HT-29 (cell line): ENCODE measurements around the gene POMT1. TPM values are rescaled to one million over a fixed set of nuclear protein-coding genes. Genes with fewer than 3 reads are reported as not detected.
"Not testable (repeated sequence)": the region's sequence is repeated elsewhere in the genome, so short reads cannot be mapped to it uniquely, and the experiment has no call there.

ENCODE experiments used
- DNase-seq: peaks from one replicate; pipeline ENCODE4 v3.0.0-alpha.2; 2015; ENCODE audit warnings: low spot score
- total RNA-seq: library from RNA; depleted of rRNA; stranded (reverse); fragments of >200 nt; shearing (Covaris generic); gene quantifications from 2 replicates; pipeline ENCODE4 v1.2.3, GENCODE V29; 2014

The POMT1 gene
- total RNA-seq, 1 experiment from 2014 or later, result 22.1 TPM

- DNase-seq, result no peak
Observed at GRCh38 chr9:131523451-131524435, 21.0 kb downstream of the POMT1 start.

- DNase-seq, result no peak
Observed at GRCh38 chr9:131524665-131525315, 22.1 kb downstream of the POMT1 start.

- DNase-seq, result no peak
Observed at GRCh38 chr9:131525643-131526565, 23.2 kb downstream of the POMT1 start.

DNA sequence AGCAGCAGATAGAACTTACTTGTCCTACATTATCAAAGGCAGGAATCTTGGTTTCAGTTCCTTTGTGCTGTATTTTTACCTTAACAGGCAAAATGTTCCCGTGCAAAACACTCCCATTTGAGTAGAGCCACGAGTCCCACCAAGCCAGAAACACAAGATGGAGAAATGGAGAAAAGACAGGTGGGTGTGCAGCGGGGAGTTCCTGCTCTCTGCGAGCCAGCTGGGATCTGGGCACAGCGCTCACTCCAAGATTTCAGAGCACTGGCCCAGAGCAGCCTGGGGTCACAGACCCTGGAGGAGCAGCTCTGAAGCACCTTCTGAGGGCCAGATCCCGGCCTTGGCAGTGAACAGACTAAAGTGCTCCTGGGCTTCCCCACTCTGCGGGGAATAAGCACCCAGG lies 25.5 kb downstream of the POMT1 start:
- no peak for DNase-seq

DNA sequence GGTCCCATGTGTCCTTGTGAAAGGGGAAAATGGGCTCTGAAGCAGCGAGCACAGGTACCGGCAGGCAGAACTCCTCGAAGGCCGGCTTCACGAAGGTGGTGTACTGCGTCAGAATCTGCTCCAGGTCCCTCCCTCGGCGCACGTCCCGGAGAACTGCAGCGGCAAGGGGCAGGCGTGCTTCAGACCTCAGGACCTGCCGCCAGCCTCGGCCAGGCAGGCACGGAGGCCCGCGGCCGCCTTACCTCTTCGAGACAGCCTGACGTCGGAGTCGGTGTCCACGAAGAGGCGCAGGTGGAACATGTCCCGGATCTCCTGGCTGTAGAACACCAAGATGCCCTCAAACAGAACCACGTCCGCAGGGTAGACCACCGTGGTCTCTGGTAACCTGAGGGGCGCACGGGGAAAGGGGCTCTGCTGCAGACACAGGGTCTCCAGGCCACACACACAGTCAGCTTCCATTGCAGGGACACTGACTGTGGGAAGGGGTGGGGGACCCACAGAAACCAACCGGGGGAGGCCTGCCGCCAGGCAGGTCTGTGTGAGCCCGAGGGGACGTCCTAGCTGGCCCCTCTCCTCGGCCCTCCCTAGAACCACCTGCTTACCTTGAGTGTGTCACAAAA lies 26.3 kb downstream of the POMT1 start:
- DNase-seq, result no peak

DNA sequence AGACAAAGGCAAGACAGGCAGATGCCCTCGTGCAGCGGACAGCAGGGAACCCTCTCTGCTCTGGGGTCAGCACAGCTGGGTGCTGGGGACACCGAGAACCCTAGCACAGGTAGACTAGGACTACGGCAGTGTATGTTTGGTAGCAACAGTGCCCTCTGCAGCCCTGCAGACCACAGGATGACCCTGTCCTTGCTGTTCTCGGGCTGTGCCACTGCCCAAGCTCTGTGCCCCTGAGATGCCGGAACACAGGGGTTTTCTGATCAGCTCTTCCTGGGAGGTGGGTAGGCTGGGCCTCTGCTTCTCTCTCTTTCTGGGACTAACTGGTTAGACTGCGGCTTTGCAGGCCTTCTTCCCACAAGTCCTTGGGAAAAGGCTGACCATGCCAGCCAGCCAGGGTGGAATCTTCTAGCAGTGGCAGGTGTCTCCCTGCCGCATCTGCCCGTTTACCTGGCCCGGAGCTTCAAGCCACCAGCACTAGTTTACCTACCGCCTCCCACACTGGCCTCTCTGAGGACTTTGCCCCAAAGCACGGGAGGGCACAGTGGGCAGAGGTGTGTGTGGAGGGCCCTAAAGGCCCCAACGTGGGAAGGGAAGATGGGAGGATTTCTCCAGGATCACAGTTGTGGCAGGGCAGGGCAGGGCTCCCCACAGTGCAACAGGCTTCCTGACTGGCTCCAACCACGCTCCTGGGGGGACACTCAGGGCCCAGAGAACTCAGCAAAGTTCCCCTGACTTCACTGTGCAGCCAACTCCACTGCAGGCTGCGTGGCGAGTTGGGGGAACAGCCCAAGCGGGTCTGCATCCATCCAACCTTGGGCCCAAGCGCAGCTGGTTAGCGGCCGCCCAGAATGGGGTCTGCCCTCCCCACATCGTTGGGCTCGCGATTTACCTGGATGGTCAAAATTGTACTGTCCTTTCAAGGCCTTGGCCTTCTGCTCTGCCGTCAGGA lies 27.2 kb downstream of the POMT1 start:
- no peak for DNase-seq

- peak; percentile 57 for DNase-seq
Observed at GRCh38 chr9:131530546-131530919, 27.8 kb downstream of the POMT1 start.

GRCh38 chr9:131530920-131531832 lies 28.5 kb downstream of the POMT1 start, which contains the start of gene UCK1:
Gene UCK1 (minus strand): TSS chr9:131531263. CDS start chr9:131531174, 89 bp downstream.
- peak; percentile 79 for DNase-seq

DNA sequence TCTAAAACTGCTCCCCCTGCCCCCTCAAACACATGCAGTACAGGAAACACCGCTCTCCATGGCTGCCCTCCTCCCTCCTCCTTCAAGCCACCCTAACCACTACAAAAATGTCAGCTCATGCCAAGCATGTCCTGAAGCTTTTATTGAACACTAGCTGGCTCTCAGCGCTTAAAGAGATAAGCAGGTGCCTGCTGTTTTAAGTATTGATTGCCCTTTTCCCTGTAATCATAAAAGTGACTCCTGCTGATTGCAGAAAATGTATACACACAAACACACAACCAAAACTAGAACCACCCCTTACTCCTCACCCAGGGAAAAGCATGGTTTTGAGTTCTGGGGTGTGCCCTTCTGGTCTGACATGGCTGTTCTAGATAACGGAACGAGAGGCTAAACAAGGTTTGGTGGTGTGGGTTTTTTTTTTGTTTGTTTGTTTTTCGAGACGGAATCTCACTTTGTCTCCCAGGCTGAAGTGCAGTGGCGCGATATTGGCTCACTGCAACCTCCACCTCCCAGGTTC lies 32.1 kb downstream of the POMT1 start:
- DNase-seq, result no peak

DNA sequence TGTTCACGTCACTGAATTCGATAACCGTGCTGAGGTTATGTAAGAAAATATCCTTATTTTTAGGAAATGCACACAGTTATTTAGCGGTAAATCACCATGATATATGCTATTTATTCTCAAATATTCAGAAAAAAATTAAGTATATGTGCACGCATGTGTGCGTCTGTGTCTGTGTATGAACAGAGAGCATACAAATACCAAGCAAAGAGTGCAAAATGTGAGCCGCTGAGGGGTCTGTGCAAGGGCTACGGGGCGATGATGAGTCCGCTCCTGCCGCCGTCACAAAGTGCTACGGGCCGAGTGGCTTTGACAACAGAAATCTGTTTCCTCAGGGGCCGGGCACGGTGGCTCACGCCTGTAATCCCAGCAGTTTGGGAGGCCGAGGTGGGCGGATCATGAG lies 35.2 kb downstream of the POMT1 start:
- no peak for DNase-seq

DNA sequence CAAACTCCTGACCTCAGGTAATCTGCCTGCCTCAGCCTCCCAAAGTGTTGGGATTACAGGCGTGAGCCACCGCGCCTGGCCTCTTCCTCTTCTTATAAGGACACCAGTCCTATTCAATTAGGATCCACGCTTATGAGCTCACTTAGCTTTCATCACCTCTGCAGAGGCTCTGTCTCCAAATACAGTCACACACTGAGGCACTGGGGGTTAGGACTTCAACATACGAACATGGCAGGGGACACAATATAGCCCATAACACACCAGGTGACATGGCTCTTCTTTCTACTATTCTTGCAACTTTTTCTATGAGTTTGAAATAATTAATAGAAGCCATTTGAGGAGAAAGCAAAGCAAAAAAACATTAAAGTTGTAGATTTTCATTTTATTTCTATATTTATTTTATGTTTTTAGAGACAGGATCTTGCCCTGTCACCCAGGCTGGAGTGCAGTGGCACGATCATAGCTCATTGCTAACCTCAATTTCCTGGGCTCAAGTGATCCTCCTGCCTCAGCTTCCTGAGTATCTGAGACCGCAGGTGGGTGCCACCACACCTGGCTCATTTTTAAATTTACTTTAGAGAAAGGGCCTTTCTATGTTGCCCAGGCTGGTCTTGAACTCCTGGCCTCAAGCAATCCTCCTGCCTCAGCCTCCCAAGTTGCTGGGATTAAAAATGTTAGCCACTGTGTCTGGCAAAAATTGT lies 36.7 kb downstream of the POMT1 start:
- DNase-seq, result no peak

- no peak for DNase-seq
Observed at GRCh38 chr9:131543141-131543540, 40.4 kb downstream of the POMT1 start.

DNA sequence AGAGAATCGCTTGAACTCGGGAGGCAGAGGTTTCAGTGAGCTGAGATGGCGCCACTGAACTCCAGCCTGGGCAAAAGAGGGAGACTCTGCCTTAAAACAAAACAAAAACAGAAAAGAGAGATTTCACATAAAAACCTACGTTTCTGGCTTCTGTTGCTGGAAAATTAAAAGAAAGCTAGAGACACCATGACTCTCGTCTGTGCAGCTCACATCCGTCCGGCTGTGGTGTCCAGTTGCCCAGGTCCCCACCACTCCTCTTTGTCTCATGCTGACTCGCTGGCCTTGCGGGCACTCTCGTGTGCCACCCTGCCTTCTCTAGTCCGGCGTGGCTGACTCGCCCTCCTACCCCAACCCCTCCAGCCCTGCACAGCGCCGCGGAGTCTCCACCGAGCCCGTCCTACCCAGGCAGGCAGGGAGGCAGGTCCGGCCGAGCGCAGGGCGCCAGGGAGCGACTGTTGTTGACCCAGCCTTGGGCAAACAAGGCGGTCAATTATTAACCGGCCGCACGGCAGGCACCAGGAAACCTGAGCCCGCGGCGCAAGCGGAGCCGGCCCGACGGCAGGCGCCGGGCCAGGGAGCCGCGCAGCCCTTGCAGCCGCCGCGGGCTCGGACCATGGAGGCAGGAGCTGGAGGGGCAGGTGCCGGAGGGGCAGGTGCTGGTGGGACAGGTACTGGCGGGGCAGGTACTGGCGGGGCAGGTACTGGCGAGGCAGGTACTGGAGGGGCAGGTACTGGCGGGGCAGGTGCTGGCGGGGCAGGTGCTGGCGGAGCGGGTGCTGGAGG lies 42.5 kb downstream of the POMT1 start, which contains the start of gene PRRT1B:
Gene PRRT1B (plus strand): TSS at position 521 of the 783 bp plus-strand sequence. CDS start 93 bp downstream, at position 614.
- peak; percentile 97 for DNase-seq

- DNase-seq, result no peak
Observed at GRCh38 chr9:131545786-131546335, 43.1 kb downstream of the POMT1 start.

- DNase-seq, result peak; percentile 71
Observed at GRCh38 chr9:131546336-131547084, 43.8 kb downstream of the POMT1 start.

DNA sequence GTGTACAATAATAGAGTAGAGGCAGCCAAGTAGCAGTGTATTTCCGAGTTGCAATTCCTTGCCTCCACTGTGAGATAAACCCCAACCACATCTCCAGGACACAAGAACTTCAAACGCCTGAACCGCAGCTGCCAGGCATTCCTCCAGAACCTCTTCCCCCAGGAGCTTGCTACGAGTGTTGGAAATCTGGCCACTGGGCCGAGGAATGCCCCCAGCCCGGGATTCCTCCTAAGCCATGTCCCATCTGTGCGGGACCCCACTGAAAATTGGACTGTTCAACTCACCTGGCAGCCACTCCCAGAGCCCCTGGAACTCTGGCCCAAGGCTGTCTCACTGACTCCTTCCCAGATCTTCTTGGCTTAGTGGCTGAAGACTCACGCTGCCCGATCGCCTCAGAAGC lies 46.5 kb downstream of the POMT1 start:
- not testable (repeated sequence) for DNase-seq
